AG08396 (cell line): Measurements from ENCODE around the gene PKP1.

Experiments used
- DNase-seq: peaks from one replicate; pipeline ENCODE4 v3.0.0; 2012; ENCODE audit warnings: low spot score, mixed read lengths

PKP1 gene

DNA sequence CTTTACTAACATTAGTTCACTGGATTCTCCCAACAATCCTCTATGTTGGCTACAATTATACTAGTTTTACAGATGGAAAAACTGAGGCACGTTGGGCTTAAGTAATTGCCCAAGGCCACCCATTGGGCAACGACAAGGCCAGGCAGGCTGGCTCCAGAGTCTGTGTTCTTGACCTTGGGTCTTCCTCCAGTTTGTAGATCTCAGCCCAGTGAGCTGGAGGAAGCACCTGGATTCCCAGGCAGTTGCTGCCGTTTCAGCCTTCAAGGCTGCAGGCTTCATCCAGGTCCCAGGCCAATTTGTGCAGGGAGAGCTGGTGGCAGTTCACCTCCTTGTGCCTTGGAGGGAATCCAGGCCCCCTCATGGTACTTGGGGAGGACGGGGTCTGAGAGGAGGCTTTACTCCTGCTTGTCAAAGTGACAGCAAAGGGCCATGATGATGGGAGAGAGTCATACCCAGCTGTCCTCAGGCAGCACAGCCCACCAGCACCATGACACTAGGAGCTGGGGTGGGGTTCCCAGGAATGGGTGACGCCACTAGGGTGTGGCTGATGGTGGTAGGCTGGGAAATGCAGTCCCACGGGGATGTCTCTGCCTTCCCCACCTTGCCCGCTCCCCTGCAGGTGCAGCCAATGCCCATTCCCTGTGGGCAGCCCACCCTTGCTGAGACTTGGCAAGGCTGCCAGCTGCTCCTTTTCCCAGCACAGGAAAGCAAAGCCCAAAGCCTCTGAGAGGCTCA lies 27.1 kb downstream of the PKP1 start:
- no peak for DNase-seq

DNA sequence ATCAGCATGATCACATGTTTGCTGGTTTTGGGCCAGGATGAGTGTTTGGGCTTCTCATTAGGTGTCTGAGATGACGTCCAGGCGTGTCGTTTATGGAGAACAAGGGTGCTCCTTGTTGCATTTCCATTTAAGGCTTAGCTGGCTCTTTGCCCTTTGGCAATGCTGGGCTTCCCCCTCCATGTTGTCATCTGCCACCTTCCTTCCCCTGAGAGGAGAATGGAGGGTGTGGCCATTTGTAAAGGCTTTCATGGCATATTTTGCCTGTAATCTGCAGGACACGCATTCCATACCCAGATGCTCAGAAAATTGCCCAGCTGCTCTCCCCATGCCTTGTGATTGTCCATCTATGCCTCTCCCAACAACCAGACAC lies 27.7 kb downstream of the PKP1 start:
- peak; percentile 25 for DNase-seq

DNA sequence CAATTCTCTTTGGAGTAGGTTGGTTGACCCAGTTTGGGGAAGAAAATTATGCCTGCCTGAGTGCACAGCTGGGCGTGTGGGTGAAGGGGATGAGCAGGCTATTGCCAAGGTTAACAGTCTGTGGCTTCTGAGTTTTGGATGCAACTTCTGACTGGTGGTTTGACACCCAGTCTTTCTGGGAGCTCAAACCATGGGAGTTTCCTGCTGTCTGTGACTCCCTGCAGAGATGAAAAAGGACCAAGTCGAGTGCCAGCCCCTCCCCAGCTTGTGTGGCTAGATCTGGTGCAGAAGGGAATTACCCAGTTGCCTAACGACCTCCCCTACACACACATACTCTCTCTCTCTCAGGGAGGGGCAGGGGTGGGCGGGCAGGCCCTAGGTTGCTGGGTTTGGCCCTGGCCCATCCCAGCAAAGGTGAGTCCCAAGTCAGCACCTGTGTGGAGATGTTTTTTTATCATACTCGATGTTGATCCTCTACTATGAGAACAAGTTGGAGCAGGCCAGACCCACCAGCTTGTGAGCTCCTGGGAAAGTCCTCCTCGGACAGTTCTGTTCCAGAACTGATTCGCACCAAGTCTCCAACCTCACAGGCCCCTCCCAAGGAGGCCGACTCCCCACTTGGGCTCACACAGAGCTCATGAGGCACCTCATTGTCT lies 28.2 kb downstream of the PKP1 start:
- no peak for DNase-seq

DNA sequence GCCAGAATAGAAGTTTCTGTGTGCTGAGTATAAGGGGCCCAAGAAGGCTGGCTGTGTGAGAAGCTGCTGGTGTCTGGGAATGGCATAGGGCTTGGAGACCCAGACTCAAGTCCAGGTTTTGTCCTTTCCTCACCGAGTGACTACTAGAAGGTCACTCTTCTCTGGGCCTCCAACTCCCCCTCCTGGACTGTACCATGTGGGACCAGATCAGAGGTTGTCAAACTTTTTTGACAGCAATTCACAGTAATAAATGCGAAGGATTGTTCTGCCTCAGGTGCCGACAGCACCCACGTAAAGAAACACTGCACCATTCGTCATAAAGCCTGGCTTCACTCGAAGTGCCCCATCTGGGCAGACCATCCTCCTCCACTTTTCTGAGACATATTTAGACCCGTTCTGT lies 29.0 kb downstream of the PKP1 start:
- no peak for DNase-seq

DNA sequence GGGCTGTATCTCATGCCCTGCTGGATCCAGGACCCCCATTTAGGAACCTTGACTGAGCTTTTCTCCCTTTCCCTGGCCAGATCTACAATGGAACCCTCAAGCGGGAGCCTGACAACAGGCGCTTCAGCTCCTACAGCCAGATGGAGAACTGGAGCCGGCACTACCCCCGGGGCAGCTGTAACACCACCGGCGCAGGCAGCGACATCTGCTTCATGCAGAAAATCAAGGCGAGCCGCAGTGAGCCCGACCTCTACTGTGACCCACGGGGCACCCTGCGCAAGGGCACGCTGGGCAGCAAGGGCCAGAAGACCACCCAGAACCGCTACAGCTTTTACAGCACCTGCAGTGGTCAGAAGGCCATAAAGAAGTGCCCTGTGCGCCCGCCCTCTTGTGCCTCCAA lies 29.8 kb downstream of the PKP1 start:
- DNase-seq, result no peak

DNA sequence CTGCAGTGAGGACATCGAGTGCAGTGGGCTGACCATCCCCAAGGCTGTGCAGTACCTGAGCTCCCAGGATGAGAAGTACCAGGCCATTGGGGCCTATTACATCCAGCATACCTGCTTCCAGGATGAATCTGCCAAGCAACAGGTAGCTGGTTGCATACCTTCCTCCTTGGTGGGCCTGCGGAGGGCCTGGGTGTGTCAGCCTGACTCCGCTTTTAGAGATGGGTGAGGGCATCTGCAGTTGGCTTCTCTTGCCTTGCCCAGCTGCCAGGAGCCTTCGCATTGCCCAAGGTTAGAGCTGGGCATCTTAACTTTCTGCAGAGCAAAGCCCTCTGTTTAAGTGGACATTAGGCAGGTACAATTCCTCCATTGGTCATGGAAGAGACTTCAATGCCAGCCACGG lies 33.2 kb downstream of the PKP1 start:
- DNase-seq, result no peak

DNA sequence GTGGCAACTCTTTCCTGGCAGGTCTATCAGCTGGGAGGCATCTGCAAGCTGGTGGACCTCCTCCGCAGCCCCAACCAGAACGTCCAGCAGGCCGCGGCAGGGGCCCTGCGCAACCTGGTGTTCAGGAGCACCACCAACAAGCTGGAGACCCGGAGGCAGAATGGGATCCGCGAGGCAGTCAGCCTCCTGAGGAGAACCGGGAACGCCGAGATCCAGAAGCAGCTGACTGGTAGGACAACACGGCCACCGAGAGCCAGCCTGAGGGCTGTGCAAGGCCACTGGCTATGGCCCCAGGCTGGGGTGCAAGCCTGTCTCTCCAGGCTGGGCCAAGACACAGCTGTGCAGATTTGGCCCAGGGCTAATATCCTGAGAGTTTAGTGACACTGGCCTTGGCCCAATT lies 34.2 kb downstream of the PKP1 start:
- no peak for DNase-seq

DNA sequence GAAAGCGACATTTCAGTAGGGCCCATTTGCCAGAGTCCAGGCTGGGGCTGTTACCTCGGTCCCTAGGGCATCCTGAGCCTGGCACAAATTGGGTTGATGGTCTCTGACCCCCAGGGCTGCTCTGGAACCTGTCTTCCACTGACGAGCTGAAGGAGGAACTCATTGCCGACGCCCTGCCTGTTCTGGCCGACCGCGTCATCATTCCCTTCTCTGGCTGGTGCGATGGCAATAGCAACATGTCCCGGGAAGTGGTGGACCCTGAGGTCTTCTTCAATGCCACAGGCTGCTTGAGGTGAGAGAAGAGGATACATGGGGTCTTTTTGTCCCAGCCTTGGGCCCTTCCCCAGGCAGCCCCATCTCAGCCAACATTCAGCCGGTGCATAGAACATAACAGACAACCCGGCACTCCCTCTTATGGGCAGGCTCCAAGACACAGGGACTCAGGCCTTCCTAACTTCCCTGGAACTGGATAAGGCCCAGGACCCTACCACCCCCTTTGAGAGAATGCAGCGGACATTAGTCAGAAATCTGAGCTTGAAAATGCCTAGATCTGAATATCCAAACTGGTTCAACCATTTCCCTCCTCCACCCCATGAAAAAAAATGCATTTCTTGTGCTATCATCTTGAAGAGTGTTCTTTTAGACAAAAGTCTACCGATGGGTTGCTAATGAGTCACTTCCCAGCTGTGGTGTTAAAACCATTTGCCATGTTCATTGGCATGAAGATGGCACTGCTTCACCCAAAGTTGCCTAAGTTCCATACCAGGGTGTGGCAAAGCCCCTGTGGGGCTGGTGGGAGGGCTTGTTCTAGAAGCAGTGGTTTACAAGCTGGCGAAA lies 35.4 kb downstream of the PKP1 start:
- DNase-seq, result no peak

DNA sequence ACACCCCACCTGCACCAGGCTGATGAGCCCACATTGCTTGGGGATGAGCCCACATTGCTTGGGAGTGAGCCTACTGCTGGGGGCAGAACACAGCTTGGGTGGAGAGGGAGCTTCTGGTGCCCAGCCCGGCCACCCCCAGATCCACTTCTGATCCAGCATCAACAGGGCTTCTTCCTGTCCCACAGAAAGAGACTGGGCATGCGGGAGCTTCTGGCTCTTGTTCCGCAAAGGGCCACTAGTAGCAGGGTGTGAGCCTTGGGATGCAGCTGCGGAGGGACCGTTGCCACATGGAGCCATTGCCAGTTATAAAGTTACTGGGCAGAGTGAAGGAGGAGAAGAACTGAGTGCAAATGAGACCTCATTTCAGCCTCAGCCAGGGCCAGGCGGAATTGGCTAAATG lies 36.3 kb downstream of the PKP1 start:
- no peak for DNase-seq

DNA sequence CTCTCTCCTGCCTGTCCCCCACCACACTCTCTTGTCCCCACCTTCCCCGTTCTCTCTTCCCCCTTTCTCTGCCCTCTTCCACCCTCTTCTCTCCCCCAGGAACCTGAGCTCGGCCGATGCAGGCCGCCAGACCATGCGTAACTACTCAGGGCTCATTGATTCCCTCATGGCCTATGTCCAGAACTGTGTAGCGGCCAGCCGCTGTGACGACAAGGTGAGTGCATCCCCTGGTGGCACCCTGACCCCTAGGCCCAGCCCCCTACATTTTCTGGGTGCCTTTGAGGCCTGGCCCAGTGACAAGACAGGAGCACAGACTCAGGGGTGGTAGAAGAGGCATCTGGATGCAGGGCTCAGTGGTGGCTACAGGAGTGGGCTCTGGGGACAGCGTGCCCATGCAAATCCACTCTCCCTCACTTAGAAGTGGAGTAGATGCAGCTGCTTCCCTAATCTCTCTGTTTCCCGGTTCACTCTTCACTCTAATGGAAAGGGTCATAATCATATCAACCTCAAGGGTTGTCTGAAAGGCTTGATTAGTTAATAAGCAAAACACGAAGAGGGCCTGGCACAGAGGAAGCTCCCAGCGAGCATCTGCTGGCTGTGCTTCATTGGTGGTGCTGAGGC lies 37.0 kb downstream of the PKP1 start:
- no peak for DNase-seq

DNA sequence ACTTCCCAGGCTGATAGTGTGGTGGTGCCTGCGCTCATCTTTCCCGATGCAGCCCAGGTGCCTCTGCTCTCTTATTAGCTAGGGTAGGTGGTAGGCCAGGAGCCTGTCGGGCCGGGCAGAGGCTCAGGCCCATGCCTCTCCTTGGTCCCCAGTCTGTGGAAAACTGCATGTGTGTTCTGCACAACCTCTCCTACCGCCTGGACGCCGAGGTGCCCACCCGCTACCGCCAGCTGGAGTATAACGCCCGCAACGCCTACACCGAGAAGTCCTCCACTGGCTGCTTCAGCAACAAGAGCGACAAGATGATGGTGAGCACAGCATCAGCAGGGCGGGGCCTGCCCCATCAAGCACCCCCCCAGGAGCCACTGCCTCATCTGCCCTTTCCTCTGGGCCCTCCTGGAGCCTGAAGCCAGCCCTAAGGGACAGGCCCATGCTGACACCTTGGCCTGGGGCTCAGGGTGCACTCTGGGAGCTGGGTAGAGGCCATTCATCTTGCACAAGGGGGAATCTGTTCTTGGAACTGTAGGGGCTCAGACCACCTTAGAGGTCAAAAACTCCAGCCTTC lies 38.6 kb downstream of the PKP1 start:
- no peak for DNase-seq

DNA sequence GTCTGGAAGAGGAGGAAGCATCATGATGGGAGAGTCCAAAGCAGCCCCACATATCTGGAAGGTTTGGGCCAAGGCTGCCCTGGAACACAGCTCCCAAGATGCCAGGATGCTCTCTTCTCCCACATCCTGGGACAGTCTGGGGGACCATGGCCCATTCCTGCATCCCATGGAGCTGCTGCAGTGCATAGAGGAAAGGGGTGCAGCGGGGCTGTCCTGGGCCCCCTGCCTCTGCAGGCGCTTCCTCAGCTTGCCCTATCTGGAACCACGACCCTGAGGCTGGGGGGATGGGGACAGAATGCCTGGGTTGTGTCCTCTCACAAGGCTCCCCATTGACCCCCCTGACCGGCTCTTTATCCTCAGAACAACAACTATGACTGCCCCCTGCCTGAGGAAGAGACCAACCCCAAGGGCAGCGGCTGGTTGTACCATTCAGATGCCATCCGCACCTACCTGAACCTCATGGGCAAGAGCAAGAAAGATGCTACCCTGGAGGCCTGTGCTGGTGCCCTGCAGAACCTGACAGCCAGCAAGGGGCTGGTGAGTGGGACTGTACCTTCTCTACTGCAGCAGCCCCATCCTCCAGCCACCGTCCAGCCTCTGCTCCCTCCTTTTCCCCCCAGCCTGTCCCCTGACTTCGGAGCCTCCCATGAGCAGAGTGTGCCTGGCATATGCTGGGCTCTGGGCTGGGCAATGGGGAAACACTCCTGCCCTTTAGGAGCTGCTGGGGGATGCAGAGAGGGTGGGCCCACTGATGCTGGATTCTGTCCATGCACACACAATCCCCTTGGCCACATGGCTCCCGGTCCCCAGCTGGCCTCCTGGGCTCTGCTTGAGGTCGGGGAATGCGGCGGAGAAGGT lies 39.6 kb downstream of the PKP1 start:
- DNase-seq, result no peak

DNA sequence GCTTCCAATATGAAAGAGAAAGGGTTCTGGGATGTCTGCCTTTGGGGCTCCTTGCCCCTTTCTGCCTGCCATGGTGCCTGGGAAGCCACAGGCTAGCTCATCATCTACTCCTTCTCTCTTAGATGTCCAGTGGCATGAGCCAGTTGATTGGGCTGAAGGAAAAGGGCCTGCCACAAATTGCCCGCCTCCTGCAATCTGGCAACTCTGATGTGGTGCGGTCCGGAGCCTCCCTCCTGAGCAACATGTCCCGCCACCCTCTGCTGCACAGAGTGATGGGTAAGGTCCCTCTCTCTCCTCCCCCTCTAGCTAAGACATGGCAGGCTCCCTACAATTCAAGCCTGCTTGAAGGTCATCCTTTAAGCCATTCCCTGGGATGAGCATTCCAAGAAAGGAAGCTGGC lies 41.0 kb downstream of the PKP1 start:
- DNase-seq, result no peak

DNA sequence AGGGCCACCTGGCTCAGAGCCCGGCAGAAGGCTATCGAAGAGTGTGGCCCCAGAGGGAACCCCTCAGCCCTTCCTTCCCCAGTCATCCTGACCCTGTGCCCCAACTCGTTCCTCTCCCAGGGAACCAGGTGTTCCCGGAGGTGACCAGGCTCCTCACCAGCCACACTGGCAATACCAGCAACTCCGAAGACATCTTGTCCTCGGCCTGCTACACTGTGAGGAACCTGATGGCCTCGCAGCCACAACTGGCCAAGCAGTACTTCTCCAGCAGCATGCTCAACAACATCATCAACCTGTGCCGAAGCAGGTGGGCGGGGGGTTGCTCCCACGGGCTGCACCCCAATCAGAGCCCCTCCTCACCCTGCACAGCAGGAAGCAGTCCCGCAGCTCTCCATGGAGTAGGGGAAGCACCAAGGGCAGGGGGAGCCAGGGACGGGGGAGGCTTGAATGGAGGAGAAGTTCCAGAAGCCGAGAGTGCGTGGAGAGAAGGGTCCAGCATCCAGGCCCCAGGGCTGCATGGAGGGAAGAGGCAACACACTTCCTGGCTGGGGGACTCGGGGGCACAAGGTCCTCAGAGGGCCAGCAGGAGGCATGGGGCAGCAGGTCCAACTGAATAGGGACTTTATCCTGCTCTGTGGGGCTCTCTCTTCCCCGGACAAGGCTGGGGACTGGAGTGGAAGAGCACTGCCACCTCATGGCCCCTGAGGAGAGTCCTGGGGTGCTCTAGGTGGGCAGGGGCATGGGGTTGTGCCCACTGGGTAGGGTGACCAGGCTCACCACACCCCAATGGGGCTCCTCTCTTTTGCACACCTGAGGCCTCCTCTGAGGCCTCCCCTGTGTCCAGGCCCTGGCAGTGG lies 41.7 kb downstream of the PKP1 start:
- DNase-seq, result no peak

DNA sequence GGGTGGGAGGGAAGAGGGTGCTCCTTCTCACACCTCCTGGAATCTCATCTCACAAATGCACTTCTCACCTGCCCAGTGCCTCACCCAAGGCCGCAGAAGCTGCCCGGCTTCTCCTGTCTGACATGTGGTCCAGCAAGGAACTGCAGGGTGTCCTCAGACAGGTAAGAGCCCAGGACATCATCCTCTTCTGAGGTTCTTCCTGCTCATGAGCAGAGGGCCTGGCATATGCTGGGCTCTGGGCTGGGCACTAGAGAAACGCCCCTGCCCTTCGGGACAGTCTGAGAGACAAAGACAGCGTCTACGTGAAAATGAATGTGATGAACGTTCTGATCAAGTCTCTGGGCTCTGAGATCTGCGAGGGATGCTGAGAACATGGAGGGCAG lies 42.4 kb downstream of the PKP1 start:
- DNase-seq, result no peak

DNA sequence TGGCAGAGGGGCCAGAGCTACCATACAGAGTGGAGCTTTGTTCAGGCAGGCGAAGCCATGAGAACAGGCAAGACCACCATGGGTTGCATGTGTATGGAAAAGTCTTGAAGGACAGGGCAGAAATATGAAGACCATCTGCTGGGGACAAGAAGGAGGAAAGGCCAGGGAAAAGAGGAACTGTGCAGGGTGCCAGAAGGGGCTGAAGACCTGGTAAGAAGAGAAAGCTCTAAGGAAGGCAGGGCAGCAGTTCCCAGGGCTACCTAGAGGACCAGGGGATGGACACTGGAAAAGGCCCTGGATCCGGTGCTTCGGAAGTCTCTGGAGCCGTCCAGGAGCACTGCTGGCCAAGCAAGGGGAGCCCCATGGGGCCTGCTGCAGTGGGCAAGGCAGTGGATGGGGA lies 43.4 kb downstream of the PKP1 start:
- no peak for DNase-seq

DNA sequence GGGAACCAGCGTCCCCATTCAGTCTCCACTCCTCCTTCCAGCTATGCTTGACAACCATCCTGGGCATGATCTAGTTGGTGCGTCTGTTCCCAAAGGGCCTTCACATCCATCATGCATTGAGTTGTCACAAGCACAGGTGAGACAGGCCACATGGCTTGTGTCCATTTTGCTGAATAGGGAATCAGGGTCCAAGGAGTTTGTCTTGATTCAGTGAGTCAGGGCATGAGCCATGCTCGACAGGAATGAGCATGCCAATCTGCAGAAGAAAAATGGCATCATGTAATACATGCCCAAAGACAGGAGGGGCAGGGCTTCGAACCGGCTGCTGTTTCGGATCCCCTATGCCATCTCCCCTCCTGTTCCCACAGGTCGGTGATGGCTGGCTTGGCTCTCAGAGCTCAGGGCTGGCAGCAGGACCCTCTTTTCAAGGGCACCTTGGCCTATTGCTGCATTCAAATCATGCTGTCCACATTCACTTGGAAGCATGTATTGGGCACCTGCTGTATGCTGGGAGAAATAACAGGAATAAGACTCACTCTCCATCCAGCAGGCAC lies 44.5 kb downstream of the PKP1 start:
- no peak for DNase-seq

DNA sequence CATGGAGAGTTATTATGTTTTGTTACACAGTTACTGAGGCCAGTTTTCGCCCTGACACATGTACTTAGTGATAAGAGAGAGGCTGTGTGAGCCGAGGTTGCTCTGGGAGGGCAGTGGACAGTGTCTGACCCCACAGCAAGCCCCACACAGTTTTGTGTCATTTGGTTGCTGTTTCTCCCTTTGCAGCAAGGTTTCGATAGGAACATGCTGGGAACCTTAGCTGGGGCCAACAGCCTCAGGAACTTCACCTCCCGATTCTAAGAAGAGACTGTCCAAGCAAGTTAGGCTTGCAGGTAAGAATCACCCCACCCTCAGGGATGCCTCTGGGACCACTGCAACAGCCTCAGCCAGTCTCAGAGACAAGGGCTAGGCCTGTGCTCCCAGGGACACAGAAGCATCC lies 45.3 kb downstream of the PKP1 start:
- no peak for DNase-seq

DNA sequence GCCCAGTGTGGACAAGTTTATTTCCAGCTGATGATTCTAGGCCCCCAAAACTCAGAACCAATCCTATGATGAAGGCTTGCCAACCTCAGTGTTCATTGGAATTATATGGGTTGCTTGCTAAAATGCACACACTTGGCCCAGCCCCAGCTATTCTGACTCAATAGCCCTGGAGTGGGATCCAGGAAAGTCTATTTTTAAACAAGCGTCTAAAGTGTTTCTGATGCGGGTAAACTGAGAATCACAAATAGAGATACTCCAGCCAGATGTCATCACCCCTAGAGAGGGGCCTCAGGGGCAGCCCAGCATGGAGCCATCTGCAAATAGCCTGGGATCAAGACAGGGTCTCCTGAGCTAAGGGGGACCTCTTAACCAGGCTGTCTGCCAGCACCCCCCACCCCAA lies 46.0 kb downstream of the PKP1 start:
- DNase-seq, result peak; percentile 39

DNA sequence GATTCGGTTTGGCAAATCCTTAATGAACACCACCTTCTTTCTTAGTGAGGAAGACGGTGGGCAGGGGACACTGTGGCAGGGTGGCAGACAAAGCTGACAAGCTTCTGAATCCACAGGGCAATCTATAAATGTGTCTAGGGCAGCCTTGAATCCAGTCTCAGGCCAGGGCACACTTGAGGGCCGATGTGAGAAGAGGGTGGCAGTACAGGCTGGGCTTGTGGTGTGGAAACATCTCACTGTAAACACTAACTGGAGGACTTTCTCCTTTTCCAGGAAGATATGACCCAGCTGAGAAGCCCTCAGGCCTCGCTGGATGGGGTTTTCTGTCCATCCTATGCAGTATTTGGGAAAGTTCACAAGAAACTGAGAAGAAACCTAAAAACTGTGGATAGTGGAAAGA lies 46.5 kb downstream of the PKP1 start:
- peak; percentile 29 for DNase-seq
